Measurements from ENCODE around the gene SNX17.
"Not testable (repeated sequence)": the region's sequence is repeated elsewhere in the genome, so short reads cannot be mapped to it uniquely, and the experiment has no call there.

SNX17 gene, protein sequence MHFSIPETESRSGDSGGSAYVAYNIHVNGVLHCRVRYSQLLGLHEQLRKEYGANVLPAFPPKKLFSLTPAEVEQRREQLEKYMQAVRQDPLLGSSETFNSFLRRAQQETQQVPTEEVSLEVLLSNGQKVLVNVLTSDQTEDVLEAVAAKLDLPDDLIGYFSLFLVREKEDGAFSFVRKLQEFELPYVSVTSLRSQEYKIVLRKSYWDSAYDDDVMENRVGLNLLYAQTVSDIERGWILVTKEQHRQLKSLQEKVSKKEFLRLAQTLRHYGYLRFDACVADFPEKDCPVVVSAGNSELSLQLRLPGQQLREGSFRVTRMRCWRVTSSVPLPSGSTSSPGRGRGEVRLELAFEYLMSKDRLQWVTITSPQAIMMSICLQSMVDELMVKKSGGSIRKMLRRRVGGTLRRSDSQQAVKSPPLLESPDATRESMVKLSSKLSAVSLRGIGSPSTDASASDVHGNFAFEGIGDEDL

GRCh38 chr2:27370026-27370815 lies at the start of gene SNX17, which contains the start of gene EIF2B4:
TSS of gene SNX17 (plus strand) at chr2:27370616. CDS start at chr2:27370744, 128 bp downstream.
TSS of gene EIF2B4 (minus strand) at chr2:27370338. CDS start at chr2:27370314, 24 bp downstream.
- DNase-seq (ENCODE audit: low spot score) = peak; percentile 86

GRCh38 chr2:27320958-27321543 lies 49.4 kb upstream of the SNX17 start:
- DNase-seq (ENCODE audit: low spot score) = peak; percentile 69

DNA sequence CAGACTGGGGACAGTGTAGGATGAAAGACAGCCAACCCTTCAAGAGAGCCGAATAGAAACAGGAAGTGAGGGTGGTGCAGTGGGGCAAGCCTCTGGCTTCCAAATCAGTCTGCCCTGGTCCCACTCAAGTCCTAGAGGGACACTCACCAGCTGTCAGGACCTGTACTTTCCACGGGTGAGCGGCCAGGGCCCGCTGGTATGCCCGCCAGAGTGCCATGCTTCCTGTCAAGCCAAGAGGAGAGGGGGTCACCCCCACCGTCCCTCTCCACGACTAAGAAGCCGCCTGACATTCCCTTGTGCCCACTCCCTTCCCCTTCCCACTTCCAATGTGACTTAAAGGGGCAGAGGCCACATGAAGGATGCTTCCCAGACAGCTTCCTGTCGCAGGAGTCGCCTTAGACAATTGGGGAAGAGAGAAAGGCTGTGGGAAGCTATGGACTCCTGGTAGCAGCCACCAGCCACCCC lies 48.1 kb upstream of the SNX17 start:
- DNase-seq (ENCODE audit: low spot score) = no peak

GRCh38 chr2:27322766-27323595 lies 47.4 kb upstream of the SNX17 start, which contains the start of gene MPV17:
TSS of gene MPV17 (minus strand) at chr2:27323097. CDS start at chr2:27322517, 580 bp downstream.
- DNase-seq (ENCODE audit: low spot score) = peak; percentile 91

- DNase-seq (ENCODE audit: low spot score) = no peak
Measured at GRCh38 chr2:27323596-27324285, 46.7 kb upstream of the SNX17 start.

- no peak for DNase-seq (ENCODE audit: low spot score)
Measured at GRCh38 chr2:27324720-27325119, 45.7 kb upstream of the SNX17 start.

GRCh38 chr2:27335311-27335710 lies 35.1 kb upstream of the SNX17 start:
- DNase-seq (ENCODE audit: low spot score) = no peak

DNA sequence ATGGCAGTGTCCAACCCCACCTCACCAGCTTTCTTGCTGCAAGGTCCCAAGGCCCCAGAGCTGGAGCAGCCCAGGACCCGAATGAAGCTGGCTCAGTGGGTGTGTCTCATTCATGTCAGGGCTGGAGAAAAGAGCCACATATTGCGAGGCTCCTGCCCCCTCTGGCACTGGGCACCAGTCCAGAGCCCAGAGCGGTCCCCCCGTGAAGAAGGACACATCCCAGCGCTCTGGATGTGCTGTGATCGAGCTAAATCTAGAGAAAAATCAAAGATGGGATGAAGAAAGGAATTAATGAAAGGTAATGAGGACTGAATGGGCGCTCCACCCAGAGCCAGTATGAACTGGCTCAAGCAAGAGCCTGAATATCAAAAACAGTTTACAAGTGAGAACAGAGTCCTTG lies 34.2 kb upstream of the SNX17 start:
- DNase-seq (ENCODE audit: low spot score) = no peak

GRCh38 chr2:27347641-27348040 lies 22.8 kb upstream of the SNX17 start:
- DNase-seq (ENCODE audit: low spot score) = no peak

DNA sequence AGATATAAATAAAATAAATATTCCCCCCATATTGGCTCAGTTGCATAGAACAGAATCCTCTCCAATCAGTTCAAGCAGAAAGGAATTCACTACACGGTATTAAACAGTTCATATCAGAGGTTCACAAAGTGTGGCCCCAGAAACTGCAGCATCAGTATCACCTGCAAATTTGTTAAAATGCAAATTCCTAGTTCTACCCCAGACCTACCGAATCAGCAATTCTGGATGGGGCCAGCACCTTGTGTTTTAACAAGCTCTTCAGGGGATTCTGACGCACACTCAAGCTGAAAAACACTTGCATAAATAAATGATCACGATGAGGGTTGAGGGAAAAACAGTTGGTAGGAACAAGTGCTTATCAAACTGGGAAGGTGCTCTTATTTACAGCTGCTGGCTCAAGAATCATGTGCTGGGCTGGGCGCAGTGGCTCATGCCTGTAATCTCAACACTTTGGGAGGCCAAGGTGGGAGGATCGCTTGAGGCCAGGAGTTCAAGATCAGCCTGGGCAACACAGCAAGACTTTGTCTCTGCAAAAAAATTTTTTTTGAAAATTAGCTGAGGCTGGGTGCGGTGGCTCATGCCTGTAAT lies 20.2 kb upstream of the SNX17 start:
- DNase-seq (ENCODE audit: low spot score) = no peak

DNA sequence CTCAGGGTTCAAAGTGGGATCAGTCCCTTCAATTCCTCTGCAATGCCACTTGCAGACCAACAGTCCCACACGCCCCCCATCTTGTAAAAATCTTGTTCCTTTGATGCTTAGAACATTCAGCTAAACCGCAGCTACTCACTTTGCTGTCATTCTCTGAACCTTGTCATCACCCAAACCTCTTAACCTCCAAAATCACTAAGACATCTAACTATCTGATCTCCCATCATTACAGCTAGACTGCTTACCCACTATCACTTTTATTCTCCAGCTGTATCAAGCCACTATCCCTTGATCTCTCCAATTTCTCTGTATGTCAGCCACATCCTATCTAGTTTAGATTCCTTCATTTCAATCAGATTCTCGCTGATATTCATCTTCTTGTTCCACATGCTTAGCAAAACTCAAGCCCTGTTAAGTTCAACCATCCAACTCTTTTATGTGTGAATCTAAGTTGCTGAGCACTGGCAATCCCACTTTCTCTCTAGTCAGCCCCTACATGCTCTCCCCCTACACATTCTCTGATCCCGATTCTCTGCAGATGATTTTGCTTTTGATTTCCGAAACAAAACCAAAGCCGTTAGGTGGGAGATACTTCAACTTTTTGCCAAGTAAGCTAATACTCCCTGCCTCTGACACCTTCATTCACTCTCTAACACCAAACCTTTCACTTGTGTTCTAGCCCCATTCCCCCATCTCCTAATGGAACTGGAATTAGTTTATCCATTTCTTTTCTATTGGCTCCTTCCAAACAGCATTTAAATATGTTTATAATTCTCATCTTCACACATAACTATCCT lies 18.4 kb upstream of the SNX17 start:
- DNase-seq (ENCODE audit: low spot score) = no peak

DNA sequence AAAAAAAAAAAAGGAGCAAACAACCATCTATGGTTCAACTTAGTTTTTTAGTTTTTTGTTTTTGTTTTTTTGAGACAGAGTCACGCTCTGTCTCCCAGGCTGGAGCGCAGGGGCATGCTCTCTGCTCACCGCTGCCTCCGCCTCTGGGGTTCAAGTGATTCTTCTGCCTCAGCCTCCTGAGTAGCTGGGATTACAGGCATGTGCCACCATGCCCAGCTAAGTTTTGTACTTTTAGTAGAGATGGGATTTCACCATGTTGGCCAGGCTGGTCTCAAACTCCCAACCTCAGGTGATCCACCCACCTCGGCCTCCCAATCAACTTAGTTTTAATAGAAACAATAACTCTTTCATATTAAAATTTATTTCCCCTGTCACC lies 17.0 kb upstream of the SNX17 start:
- DNase-seq (ENCODE audit: low spot score) = not testable (repeated sequence)

DNA sequence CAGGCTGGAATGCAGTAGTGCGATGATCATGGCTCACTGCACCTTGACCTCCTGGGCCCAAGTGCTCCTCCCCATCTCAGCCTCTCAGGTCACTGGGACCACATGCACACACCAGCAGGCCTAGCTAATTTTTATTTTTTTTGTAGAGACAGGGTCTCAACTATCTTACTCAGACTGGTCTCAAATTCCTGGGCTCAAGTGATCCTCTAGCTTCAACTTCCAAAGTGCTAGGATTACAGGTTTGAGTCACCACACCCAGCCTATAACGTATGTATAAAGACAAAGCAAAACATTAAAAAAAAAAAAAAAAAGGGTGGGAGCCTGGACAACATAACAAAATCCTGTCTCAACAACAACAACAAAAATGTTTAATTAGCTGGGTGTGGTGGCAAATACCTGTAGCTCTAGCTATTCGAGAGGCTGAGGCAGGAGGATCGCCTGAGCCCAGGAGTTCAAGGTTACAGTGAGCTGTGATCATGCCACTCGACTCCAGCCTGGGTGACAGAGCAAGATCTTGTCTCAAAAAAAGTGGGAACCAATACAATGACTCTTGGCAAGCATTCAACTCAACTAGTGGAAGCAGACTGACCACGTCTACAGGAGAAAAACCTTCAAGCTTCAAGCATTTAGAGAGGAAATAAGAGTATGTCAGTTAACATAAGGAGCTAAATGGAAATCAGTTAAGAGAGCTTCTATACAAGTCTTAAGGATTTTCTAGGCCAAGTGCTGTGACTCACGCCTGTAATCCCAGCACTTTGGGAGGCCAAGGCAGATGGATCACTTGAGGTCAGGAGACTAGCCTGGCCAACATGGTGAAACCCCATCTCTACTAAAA lies 16.4 kb upstream of the SNX17 start:
- DNase-seq (ENCODE audit: low spot score) = no peak

- DNase-seq (ENCODE audit: low spot score) = no peak
Measured at GRCh38 chr2:27354597-27354927, 15.9 kb upstream of the SNX17 start.

GRCh38 chr2:27356056-27356381 lies 14.4 kb upstream of the SNX17 start:
- DNase-seq (ENCODE audit: low spot score) = no peak

- peak; percentile 75 for DNase-seq (ENCODE audit: low spot score)
Measured at GRCh38 chr2:27356382-27357181, 13.8 kb upstream of the SNX17 start, which contains the start of gene GTF3C2. TSS of gene GTF3C2 (minus strand) at chr2:27356764. CDS start at chr2:27343554, 13,210 bp downstream.

DNA sequence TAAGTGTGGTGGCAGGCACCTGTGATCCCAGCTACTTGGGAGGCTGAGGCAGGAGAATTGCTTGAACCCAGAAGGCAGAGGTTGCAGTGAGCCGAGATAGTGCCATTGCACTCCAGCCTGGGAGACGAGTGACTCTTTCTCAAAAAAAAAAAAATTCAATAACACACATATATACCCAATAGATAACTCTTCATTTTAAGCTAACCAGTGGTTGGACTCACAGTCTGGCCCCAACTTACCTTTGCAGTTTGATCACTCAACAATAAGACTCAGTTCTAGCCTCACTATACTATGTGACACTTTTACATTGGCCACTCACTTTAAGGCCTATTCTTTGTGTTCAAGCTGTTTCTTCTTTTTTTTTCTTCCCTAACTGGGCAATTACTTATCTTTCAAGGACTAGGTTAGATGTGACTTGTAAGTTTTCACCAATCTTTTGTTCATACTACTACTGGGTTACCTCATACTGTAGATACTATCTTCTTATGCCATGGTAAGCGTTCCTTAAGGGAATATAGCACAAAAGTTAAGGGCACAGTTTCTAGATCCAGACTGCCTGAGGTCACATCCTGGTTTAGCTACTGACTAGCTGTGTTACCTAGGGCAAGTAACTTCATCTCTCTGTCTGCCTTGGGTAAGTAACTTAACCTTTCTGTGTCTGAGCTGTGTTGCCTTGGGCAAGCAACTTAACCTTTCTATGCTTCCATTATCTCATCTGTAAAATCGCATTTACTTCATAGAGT lies 7.6 kb upstream of the SNX17 start:
- no peak for DNase-seq (ENCODE audit: low spot score)
